MG63 (cell line): ENCODE results near the gene PRR36. TPM values are rescaled to one million over a fixed set of nuclear protein-coding genes. Genes with fewer than 3 reads are reported as not detected.
"Not testable (repeated sequence)": the region's sequence is repeated elsewhere in the genome, so short reads cannot be mapped to it uniquely, and the experiment has no call there.

Experiments
- DNase-seq: peaks from one replicate; pipeline ENCODE4 v3.0.0-alpha.2; 2020
- H3K27me3 ChIP-seq: fragments of 250-450 bp; sonication (Bioruptor Pico); 2 replicates; pipeline ENCODE4 v1.5.1; 2020; ENCODE audit warnings: mild to moderate bottlenecking, moderate library complexity
- H3K36me3 ChIP-seq: fragments of 250-450 bp; sonication (Bioruptor Pico); 2 replicates; pipeline ENCODE4 v1.5.1; 2020; ENCODE audit warnings: mild to moderate bottlenecking, moderate library complexity
- H3K4me3 ChIP-seq: fragments of 250-450 bp; sonication (Bioruptor Pico); 2 replicates; pipeline ENCODE4 v1.5.1; 2020; ENCODE audit warnings: mild to moderate bottlenecking, moderate library complexity
- H3K9me3 ChIP-seq: fragments of 250-450 bp; sonication (Bioruptor Pico); 2 replicates; pipeline ENCODE4 v1.5.1; 2020; ENCODE audit warnings: mild to moderate bottlenecking, moderate library complexity
- total RNA-seq: library from RNA; depleted of rRNA; stranded (reverse); fragments of >200 nt; shearing (Covaris generic); gene quantifications from 2 replicates; pipeline ENCODE4 v1.2.3, GENCODE V29; 2014; ENCODE audit warnings: low replicate concordance

PRR36 gene
- total RNA-seq, 1 experiment from 2014 or later = not detected

GRCh38 chr19:7859831-7860713 lies 14.1 kb downstream of the PRR36 start:
- DNase-seq = no peak
- no peaks in the 10 kb centered on the region for H3K27me3 ChIP-seq
- no peaks in the 10 kb centered on the region for H3K9me3 ChIP-seq
- no peaks in the 10 kb centered on the region for H3K36me3 ChIP-seq
- no peak overlapping the region for H3K4me3 ChIP-seq

GRCh38 chr19:7859087-7859486 lies 15.1 kb downstream of the PRR36 start:
- DNase-seq, H3K9me3 ChIP-seq, H3K36me3 ChIP-seq, H3K27me3 ChIP-seq, H3K4me3 ChIP-seq: not testable (repeated sequence)

GRCh38 chr19:7858109-7858770 lies 15.9 kb downstream of the PRR36 start:
- no peaks in the 10 kb centered on the region for H3K9me3 ChIP-seq
- no peaks in the 10 kb centered on the region for H3K36me3 ChIP-seq
- DNase-seq = no peak
- no peaks in the 10 kb centered on the region for H3K27me3 ChIP-seq
- no peak overlapping the region for H3K4me3 ChIP-seq

- no peak for DNase-seq
Observed at GRCh38 chr19:7857727-7858108, 16.5 kb downstream of the PRR36 start.

GRCh38 chr19:7856679-7857663 lies 17.2 kb downstream of the PRR36 start:
- Histone ChIP-seq H3K4me3 (no peak overlapping the region), H3K27me3 (no peaks in the 10 kb centered on the region), H3K9me3 (no peaks in the 10 kb centered on the region), H3K36me3 (no peaks in the 10 kb centered on the region)
- no peak for DNase-seq

More at GRCh38 chr19:7857727-7858108, 16.5 kb downstream of the PRR36 start:
- H3K36me3 ChIP-seq = no peaks in the 10 kb centered on the region
- no peak overlapping the region for H3K4me3 ChIP-seq
- H3K27me3 ChIP-seq = no peaks in the 10 kb centered on the region
- H3K9me3 ChIP-seq = no peaks in the 10 kb centered on the region

GRCh38 chr19:7856109-7856591 lies 18.0 kb downstream of the PRR36 start:
- Histone ChIP-seq H3K9me3 (no peaks in the 10 kb centered on the region), H3K36me3 (no peaks in the 10 kb centered on the region), H3K27me3 (no peaks in the 10 kb centered on the region), H3K4me3 (no peak overlapping the region)
- DNase-seq = no peak

- no peak overlapping the region for H3K4me3 ChIP-seq
- no peaks in the 10 kb centered on the region for H3K9me3 ChIP-seq
- no peaks in the 10 kb centered on the region for H3K27me3 ChIP-seq
- no peaks in the 10 kb centered on the region for H3K36me3 ChIP-seq
- no peak for DNase-seq
Observed at GRCh38 chr19:7855426-7856108, 18.6 kb downstream of the PRR36 start.

GRCh38 chr19:7853770-7854128 lies 20.4 kb downstream of the PRR36 start:
- H3K4me3 ChIP-seq = no peak overlapping the region
- no peaks in the 10 kb centered on the region for H3K9me3 ChIP-seq
- no peaks in the 10 kb centered on the region for H3K27me3 ChIP-seq
- H3K36me3 ChIP-seq = no peaks in the 10 kb centered on the region
- DNase-seq = no peak

- no peaks in the 10 kb centered on the region for H3K9me3 ChIP-seq
- no peaks in the 10 kb centered on the region for H3K27me3 ChIP-seq
- DNase-seq = no peak
- H3K4me3 ChIP-seq = no peak overlapping the region
- no peaks in the 10 kb centered on the region for H3K36me3 ChIP-seq
Observed at GRCh38 chr19:7852851-7853769, 21.1 kb downstream of the PRR36 start.

- H3K4me3 ChIP-seq = no peak overlapping the region
- no peaks in the 10 kb centered on the region for H3K9me3 ChIP-seq
- DNase-seq = no peak
- no peaks in the 10 kb centered on the region for H3K27me3 ChIP-seq
- H3K36me3 ChIP-seq = no peaks in the 10 kb centered on the region
Observed at GRCh38 chr19:7851623-7852500, 22.3 kb downstream of the PRR36 start.

GRCh38 chr19:7850945-7851622 lies 23.1 kb downstream of the PRR36 start:
- Histone ChIP-seq H3K4me3 (no peak overlapping the region), H3K9me3 (no peaks in the 10 kb centered on the region), H3K36me3 (no peaks in the 10 kb centered on the region), H3K27me3 (no peaks in the 10 kb centered on the region)
- DNase-seq = no peak

- no peak overlapping the region for H3K4me3 ChIP-seq
- H3K9me3 ChIP-seq = no peaks in the 10 kb centered on the region
- no peak for DNase-seq
- H3K27me3 ChIP-seq = no peaks in the 10 kb centered on the region
- H3K36me3 ChIP-seq = no peaks in the 10 kb centered on the region
Observed at GRCh38 chr19:7850000-7850813, 24.0 kb downstream of the PRR36 start.

GRCh38 chr19:7849631-7849999 lies 24.6 kb downstream of the PRR36 start:
- H3K4me3 ChIP-seq = no peak overlapping the region
- H3K9me3 ChIP-seq = no peaks in the 10 kb centered on the region
- no peaks in the 10 kb centered on the region for H3K36me3 ChIP-seq
- no peak for DNase-seq
- H3K27me3 ChIP-seq = no peaks in the 10 kb centered on the region
